ENCODE measurements around the gene PLD3. TPM values are rescaled to one million over a fixed set of nuclear protein-coding genes. Genes with fewer than 3 reads are reported as not detected.
A peak's percentile ranks its signal among the peaks of the same experiment; 100 is the strongest.

The PLD3 gene
- total RNA-seq, 3 donors from 2014 or later, result 28.6 to 38.6 (median 33.4) TPM

DNA sequence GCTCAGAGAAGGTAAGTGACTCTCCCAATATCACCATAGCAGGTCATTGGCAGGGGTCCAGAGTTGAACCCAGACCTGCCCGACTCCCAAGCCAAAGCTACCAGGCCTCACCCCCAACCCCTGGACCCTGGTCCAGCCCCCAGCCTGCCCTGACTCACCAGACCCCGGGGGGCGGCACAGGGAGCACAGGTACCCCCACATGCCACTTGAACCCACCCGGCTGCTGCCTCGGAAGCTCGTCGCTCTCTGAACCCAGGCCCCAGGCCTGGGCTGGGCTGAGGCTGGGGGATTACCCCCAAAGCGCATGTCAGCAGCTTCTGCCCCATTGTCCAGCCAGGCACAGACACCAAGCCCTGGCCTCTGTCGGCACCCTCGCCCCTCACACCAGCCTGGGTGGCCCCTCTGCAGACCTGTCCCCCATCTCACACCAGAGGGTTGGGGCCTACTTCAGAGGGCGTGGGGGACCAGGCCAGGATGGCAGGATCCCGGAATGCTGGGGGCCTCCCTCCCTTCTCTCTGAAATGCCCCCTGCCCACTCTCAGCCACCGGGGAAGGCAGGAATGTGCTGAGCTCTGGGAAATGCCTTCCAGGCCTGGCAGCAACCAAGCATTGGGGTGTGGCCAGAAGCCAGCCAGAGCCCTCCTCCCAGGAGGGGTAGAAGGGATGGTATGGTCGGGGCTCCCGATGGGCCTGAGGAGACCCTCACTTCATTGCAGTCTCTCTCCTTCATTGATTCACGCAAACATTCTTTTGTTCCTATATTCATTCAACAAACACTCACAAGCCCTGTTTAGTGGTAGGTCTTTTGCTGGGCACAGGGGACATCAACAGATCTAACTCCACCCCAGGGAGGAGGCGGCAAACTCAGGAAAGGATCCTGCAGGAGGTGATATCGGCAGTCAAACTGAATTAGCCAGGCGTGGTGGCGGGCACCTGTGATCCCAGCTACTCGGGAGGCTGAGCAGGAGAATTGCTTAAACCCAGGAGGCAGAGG, 66.3 kb downstream of the PLD3 start:
- H3K4me3 Mint-ChIP-seq, result no peak overlapping the region
- no peaks in the 10 kb centered on the region for H3K9me3 Mint-ChIP-seq
- H3K27me3 Mint-ChIP-seq (ENCODE audit: low read depth), result no peaks in the 10 kb centered on the region
- DNase-seq (no peak), ATAC-seq (no peak)
- H3K4me1 Mint-ChIP-seq (ENCODE audit: low read depth), result peaks cover 8% of the 10 kb centered on the region
- no peaks in the 10 kb centered on the region for H3K36me3 Mint-ChIP-seq (ENCODE audit: insufficient read depth)

GRCh38 chr19:40415768-40416167, 67.3 kb downstream of the PLD3 start:
- Mint-ChIP-seq H3K4me1 (ENCODE audit: low read depth) (peaks cover 8% of the 10 kb centered on the region), H3K27me3 (ENCODE audit: low read depth) (no peaks in the 10 kb centered on the region), H3K4me3 (no peak overlapping the region), H3K9me3 (no peaks in the 10 kb centered on the region), H3K36me3 (ENCODE audit: insufficient read depth) (no peaks in the 10 kb centered on the region)
- ATAC-seq (no peak), DNase-seq (no peak)

GRCh38 chr19:40416918-40417642, 68.6 kb downstream of the PLD3 start:
- no peak for DNase-seq
- Mint-ChIP-seq H3K9me3 (no peaks in the 10 kb centered on the region), H3K4me1 (ENCODE audit: low read depth) (peaks cover 12% of the 10 kb centered on the region), H3K27me3 (ENCODE audit: low read depth) (no peaks in the 10 kb centered on the region), H3K36me3 (ENCODE audit: insufficient read depth) (peaks cover 1% of the 10 kb centered on the region), H3K4me3 (no peak overlapping the region)
- ATAC-seq, result no peak

- DNase-seq, result no peak
- ATAC-seq, result no peak
- H3K9me3 Mint-ChIP-seq, result no peaks in the 10 kb centered on the region
- H3K4me3 Mint-ChIP-seq, result no peak overlapping the region
- peaks cover 18% of the 10 kb centered on the region for H3K4me1 Mint-ChIP-seq (ENCODE audit: low read depth)
- H3K36me3 Mint-ChIP-seq (ENCODE audit: insufficient read depth), result peaks cover 6% of the 10 kb centered on the region
- H3K27me3 Mint-ChIP-seq (ENCODE audit: low read depth), result no peaks in the 10 kb centered on the region
These were observed 69.1 kb downstream of the PLD3 start for GRCh38 chr19:40417643-40417981.

DNA sequence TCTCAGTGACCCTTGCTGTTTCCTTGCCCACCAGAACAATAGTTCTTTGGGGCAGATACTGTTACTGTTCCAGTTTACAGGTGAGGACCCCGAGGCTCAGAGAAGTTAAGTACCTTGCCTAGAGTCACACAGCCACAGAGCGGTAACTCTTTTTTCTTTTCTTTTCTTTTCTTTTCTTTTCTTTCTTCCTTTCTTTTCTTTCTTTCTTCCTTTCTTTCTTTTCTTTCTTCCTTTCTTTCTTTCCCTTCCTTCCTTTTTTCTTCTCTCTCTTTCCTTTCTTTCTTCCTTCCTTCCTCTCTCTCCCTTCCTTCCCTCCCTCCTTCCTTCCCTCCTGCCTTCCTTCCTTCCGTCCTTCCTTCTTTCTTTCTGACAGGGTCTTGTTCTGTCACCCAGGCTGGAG, 69.5 kb downstream of the PLD3 start:
- Mint-ChIP-seq H3K36me3 (ENCODE audit: insufficient read depth) (peaks cover 6% of the 10 kb centered on the region), H3K27me3 (ENCODE audit: low read depth) (no peaks in the 10 kb centered on the region), H3K4me1 (ENCODE audit: low read depth) (peaks cover 18% of the 10 kb centered on the region), H3K4me3 (no peak overlapping the region), H3K9me3 (no peaks in the 10 kb centered on the region)
- DNase-seq, result no peak
- ATAC-seq, result no peak

DNA sequence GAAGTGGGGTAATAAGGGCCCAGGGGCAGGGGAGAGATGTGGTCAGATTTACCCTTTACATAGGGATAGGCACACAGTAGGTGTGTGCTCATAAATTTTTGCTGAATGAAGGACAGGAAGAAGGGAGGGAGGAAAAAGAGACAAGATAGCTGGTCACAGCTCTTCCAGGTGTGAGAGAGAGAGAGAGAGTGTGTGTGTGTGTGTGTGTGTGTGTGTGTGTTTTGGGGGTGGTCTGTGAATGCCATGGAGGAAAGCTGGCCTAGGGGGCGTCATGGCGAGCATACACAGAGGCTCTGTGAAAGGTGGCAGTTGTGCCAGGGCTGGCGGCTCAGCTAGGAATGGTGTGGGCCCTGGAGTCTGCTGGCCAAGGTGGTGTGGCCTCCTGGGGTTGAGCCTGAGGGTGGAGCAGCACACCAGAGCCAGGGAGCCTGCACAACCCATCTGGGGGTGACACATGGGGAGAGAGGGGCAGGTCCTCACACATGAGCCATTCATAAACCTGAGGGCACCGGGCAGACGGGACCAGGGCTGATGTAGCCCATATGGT, 70.6 kb downstream of the PLD3 start:
- ATAC-seq (no peak), DNase-seq (no peak)
- peaks cover 6% of the 10 kb centered on the region for H3K36me3 Mint-ChIP-seq (ENCODE audit: insufficient read depth)
- peaks cover 20% of the 10 kb centered on the region for H3K4me1 Mint-ChIP-seq (ENCODE audit: low read depth)
- H3K4me3 Mint-ChIP-seq, result no peak overlapping the region
- H3K9me3 Mint-ChIP-seq, result no peaks in the 10 kb centered on the region
- no peaks in the 10 kb centered on the region for H3K27me3 Mint-ChIP-seq (ENCODE audit: low read depth)

GRCh38 chr19:40419780-40420179, 71.3 kb downstream of the PLD3 start:
- Mint-ChIP-seq H3K4me1 (ENCODE audit: low read depth) (peaks cover 24% of the 10 kb centered on the region), H3K4me3 (peak overlapping the region; percentile 59), H3K9me3 (no peaks in the 10 kb centered on the region), H3K36me3 (ENCODE audit: insufficient read depth) (peaks cover 6% of the 10 kb centered on the region), H3K27me3 (ENCODE audit: low read depth) (no peaks in the 10 kb centered on the region)
- no peak for DNase-seq
- no peak for ATAC-seq

GRCh38 chr19:40420451-40420765, 71.9 kb downstream of the PLD3 start:
- peaks cover 6% of the 10 kb centered on the region for H3K36me3 Mint-ChIP-seq (ENCODE audit: insufficient read depth)
- H3K9me3 Mint-ChIP-seq, result no peaks in the 10 kb centered on the region
- H3K4me3 Mint-ChIP-seq, result peak overlapping the region; percentile 79
- ATAC-seq (no peak), DNase-seq (no peak)
- no peaks in the 10 kb centered on the region for H3K27me3 Mint-ChIP-seq (ENCODE audit: low read depth)
- H3K4me1 Mint-ChIP-seq (ENCODE audit: low read depth), result peaks cover 25% of the 10 kb centered on the region

- H3K27me3 Mint-ChIP-seq (ENCODE audit: low read depth), result no peaks in the 10 kb centered on the region
- H3K9me3 Mint-ChIP-seq, result no peaks in the 10 kb centered on the region
- peaks cover 28% of the 10 kb centered on the region for H3K4me1 Mint-ChIP-seq (ENCODE audit: low read depth)
- H3K4me3 Mint-ChIP-seq, result peak overlapping the region; percentile 79
- DNase-seq (peak; percentile 64), ATAC-seq (peak; percentile 49 to 52)
- H3K36me3 Mint-ChIP-seq (ENCODE audit: insufficient read depth), result peaks cover 6% of the 10 kb centered on the region
These were observed 72.6 kb downstream of the PLD3 start for GRCh38 chr19:40420766-40421765.

- H3K9me3 Mint-ChIP-seq, result no peaks in the 10 kb centered on the region
- H3K27me3 Mint-ChIP-seq (ENCODE audit: low read depth), result no peaks in the 10 kb centered on the region
- H3K4me1 Mint-ChIP-seq (ENCODE audit: low read depth), result peaks cover 28% of the 10 kb centered on the region
- ATAC-seq (no peak), DNase-seq (no peak)
- H3K36me3 Mint-ChIP-seq (ENCODE audit: insufficient read depth), result peaks cover 6% of the 10 kb centered on the region
- H3K4me3 Mint-ChIP-seq, result peak overlapping the region; percentile 79
These were observed 73.7 kb downstream of the PLD3 start for GRCh38 chr19:40421993-40422747.

DNA sequence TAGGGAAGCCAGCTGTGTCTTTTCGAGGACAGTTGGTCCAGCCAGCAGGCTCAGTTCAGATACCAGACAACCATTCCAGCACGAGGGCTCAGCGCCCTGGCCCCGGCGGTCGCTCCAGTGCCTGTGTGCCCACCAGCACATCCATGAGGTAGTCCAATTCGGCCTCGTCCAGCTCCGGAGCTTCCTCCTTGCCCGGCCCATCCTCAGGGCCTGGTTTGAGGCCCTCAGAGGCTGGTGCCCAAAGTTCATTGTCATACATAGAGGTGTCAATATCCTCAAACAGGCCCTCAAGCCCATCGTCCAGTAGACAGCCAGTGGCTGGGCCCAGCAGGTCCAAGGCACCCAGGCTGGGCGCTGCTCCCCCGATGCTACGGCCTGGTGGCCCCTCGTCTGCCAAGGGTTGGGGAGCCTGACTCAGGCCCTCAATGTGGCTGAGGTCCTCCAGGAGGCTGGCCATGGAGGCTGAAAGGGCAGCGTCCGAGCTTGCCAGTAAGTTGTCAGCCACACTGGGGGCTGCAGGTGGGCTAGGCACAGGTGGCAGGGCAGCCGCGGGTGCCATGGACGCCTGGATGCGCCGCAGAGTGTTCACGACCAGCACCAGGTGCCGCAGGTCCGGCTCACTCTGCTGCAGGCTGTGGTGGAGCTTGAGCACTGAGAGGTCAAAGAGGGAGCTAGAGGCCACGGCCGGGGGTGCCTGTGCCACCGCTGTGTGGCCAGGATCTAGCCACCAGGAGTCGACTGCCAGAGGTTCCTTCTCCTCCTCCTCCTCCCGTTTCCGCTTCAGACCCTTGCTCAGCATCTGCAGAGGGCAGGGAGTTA, 74.5 kb downstream of the PLD3 start:
- peaks cover 6% of the 10 kb centered on the region for H3K36me3 Mint-ChIP-seq (ENCODE audit: insufficient read depth)
- peaks cover 24% of the 10 kb centered on the region for H3K4me1 Mint-ChIP-seq (ENCODE audit: low read depth)
- H3K9me3 Mint-ChIP-seq, result no peaks in the 10 kb centered on the region
- H3K4me3 Mint-ChIP-seq, result peak overlapping the region; percentile 55
- no peaks in the 10 kb centered on the region for H3K27me3 Mint-ChIP-seq (ENCODE audit: low read depth)
- ATAC-seq (no peak), DNase-seq (no peak)

DNA sequence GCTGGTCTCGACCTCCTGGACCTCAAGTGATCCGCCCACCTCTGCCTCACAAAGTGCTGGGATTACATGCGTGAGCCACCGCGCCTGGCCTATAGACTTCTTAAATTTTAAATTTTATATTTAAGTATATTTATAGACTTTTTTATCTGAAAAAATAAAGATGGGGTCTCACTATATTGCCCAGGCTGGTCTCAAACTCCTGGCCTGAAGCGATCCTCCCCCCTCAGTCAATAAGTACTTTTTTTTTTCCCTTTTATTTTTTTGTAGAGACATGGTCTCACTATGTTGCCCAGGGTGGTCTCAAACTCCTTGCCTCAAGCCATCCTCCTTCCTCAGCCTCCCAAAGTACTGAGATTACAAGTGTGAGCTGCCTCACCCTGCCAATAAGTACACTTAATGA, 75.4 kb downstream of the PLD3 start:
- H3K9me3 Mint-ChIP-seq, result no peaks in the 10 kb centered on the region
- no peak for DNase-seq
- peaks cover 6% of the 10 kb centered on the region for H3K36me3 Mint-ChIP-seq (ENCODE audit: insufficient read depth)
- no peak for ATAC-seq
- H3K27me3 Mint-ChIP-seq (ENCODE audit: low read depth), result no peaks in the 10 kb centered on the region
- H3K4me3 Mint-ChIP-seq, result peak overlapping the region; percentile 93
- peaks cover 24% of the 10 kb centered on the region for H3K4me1 Mint-ChIP-seq (ENCODE audit: low read depth)

Data from activated T-cell treated with anti-CD3 and anti-CD28 coated beads, Interleukin-2, amount 50 U/mL, for 4 hours (primary cell).